HepG2 (cell line): ENCODE measurements around the gene ADGRV1. TPM values are rescaled to one million over a fixed set of nuclear protein-coding genes. Genes with fewer than 3 reads are reported as not detected.

Experiments
- ATAC-seq: fragments of 200-7000 bp; cut with Tn5 transposase; 3 replicates; pipeline ENCODE4 v1.9.1; 2020; ENCODE audit warnings: mild to moderate bottlenecking, moderate library complexity
- BruUV-seq: library from RNA; stranded (reverse); fragments of 400-500 nt; replicated peaks from 2 replicates; lab custom pipeline; 2021; lab: Mats Ljungman, UMichigan
- CTCF ChIA-PET: fragments of 300-600 bp; formaldehyde crosslinking; extraction: SDS; loops from one replicate; lab custom pipeline; 2021; ENCODE audit warnings: low total read pairs, inconsistent platforms, low intra/inter-chr PET ratio; lab: Yijun Ruan, JAX
- POLR2A ChIA-PET: fragments of 350-600 bp; sonication (Branson Sonifier 250); formaldehyde crosslinking; loops from one replicate; lab custom pipeline; 2020; ENCODE audit warnings: antibody characterized with exemption, inconsistent platforms; lab: Yijun Ruan, JAX
- DNase-seq: peaks from one replicate; pipeline ENCODE4 v3.0.0-alpha.2; 2015; ENCODE audit warnings: low spot score
- FAIRE-seq: peaks from 3 replicates; lab custom pipeline; 2011; peaks lifted over from hg19 to GRCh38; lab: Jason Lieb, UNC
- H2AFZ ChIP-seq: one replicate; pipeline ENCODE4 v1.6.1; 2011; ENCODE audit warnings: low read length, inconsistent platforms
- H3K27ac ChIP-seq: fragments of 300-600 bp; 3 replicates; pipeline ENCODE4 v1.8.0; 2011; ENCODE audit warnings: mixed run types, mild to moderate bottlenecking, mixed read lengths, low read length, inconsistent platforms; ENCODE audit not compliant: insufficient read depth; ENCODE audit errors: extremely low read length
- H3K27me3 ChIP-seq, 2 experiments: fragments of 200-600 bp in 1 of 2; 2 replicates in 1 of 2; 3 replicates in 1 of 2; pipeline versions ENCODE4 v1.6.0 to v1.8.0; 2011; ENCODE audit warnings: low read length in 2 of 2, mild to moderate bottlenecking in 2 of 2, moderate library complexity in 2 of 2, inconsistent platforms in 1 of 2; ENCODE audit not compliant: insufficient read depth in 2 of 2, control insufficient read depth in 1 of 2
- H3K36me3 ChIP-seq, 2 experiments: fragments of 200-600 bp in 1 of 2; replicated peaks in 1 of 2; 2 replicates in 1 of 2; 3 replicates in 1 of 2; pipeline versions ENCODE4 v1.5.1 to v1.8.0; 2011; ENCODE audit warnings: low read length in 2 of 2, inconsistent platforms in 1 of 2; ENCODE audit not compliant: insufficient read depth in 2 of 2, control insufficient read depth in 1 of 2
- H3K4me1 ChIP-seq: 2 replicates; pipeline ENCODE4 v1.5.1; 2012; ENCODE audit warnings: low read length, inconsistent platforms; ENCODE audit not compliant: insufficient read depth
- H3K4me2 ChIP-seq: 2 replicates; pipeline ENCODE4 v1.6.0; 2011; ENCODE audit warnings: low read depth, low read length, inconsistent platforms
- H3K4me3 ChIP-seq, 3 experiments: fragments of 200-600 bp in 1 of 3; sonication (generic), shearing (Covaris generic) in 1 of 3; replicated peaks in 1 of 3; 2 replicates each; pipeline ENCODE4 v1.5.1; 2011 to 2016; ENCODE audit warnings: low read length in 3 of 3, inconsistent platforms in 2 of 3, low read depth in 2 of 3, mild to moderate bottlenecking in 2 of 3, control low read depth in 1 of 3, mixed read lengths in 1 of 3; ENCODE audit not compliant: insufficient read depth in 1 of 3
- H3K79me2 ChIP-seq: one replicate; pipeline ENCODE4 v1.6.1; 2011; ENCODE audit warnings: low read length, inconsistent platforms; ENCODE audit not compliant: insufficient read depth
- H3K9ac ChIP-seq: 2 replicates; pipeline ENCODE4 v1.6.0; 2011; ENCODE audit warnings: mild to moderate bottlenecking, low read depth, low read length, inconsistent platforms; ENCODE audit not compliant: insufficient read depth
- H3K9me3 ChIP-seq: 2 replicates; pipeline ENCODE4 v1.5.1; 2012; ENCODE audit warnings: mild to moderate bottlenecking, low read length
- H4K20me1 ChIP-seq: 2 replicates; pipeline ENCODE4 v1.6.0; 2011; ENCODE audit warnings: inconsistent platforms, mild to moderate bottlenecking, low read length, moderate library complexity; ENCODE audit not compliant: insufficient read depth
- CHCHD3 ChIP-seq: sonication (generic); formaldehyde crosslinking; IDR thresholded peaks from 2 replicates; pipeline ENCODE4 v1.8.0; 2022; ENCODE audit warnings: mild to moderate bottlenecking, missing genetic modification reagents, moderate library complexity
- DR1 ChIP-seq: sonication (generic); formaldehyde crosslinking; IDR thresholded peaks from 2 replicates; pipeline ENCODE4 v1.8.0; 2021; ENCODE audit warnings: mild to moderate bottlenecking, missing genetic modification reagents, inconsistent platforms
- FOXP4 ChIP-seq: sonication (generic); formaldehyde crosslinking; IDR thresholded peaks from 2 replicates; pipeline ENCODE4 v1.4.0; 2020; ENCODE audit warnings: missing genetic modification reagents
- PBX2 ChIP-seq: IDR thresholded peaks from 2 replicates; pipeline ENCODE4 v1.6.1; 2016; ENCODE audit warnings: control low read depth
- POLR2A ChIP-seq, 2 experiments: IDR thresholded peaks; 2 replicates each; pipeline ENCODE4 v1.6.1; 2011; ENCODE audit warnings: low read depth in 2 of 2, low read length in 2 of 2, mild to moderate bottlenecking in 1 of 2, moderate library complexity in 1 of 2; ENCODE audit not compliant: insufficient read depth in 1 of 2
- SAP130 ChIP-seq: IDR thresholded peaks from 2 replicates; pipeline ENCODE4 v1.6.1; 2016; ENCODE audit warnings: low read depth
- SP1 ChIP-seq, 2 experiments: fragments of 450-650 bp in 1 of 2; sonication (generic) in 1 of 2; formaldehyde crosslinking in 1 of 2; IDR thresholded peaks; 2 replicates each; pipeline versions ENCODE4 v1.4.0 to v1.6.1; 2016 to 2020; ENCODE audit warnings: missing genetic modification reagents in 1 of 2
- YY1 ChIP-seq: IDR thresholded peaks from 2 replicates; pipeline ENCODE4 v1.6.1; 2011; ENCODE audit warnings: low read length, low read depth, moderate library complexity, mild to moderate bottlenecking; ENCODE audit not compliant: insufficient read depth, insufficient replicate concordance
- ZC3H13 ChIP-seq: sonication (generic); formaldehyde crosslinking; IDR thresholded peaks from 2 replicates; pipeline ENCODE4 v1.8.1; 2023; ENCODE audit warnings: mild to moderate bottlenecking, missing genetic modification reagents, moderate library complexity
- ZNF512 ChIP-seq: sonication (generic); formaldehyde crosslinking; IDR thresholded peaks from 2 replicates; pipeline ENCODE4 v1.4.0; 2020; ENCODE audit warnings: mild to moderate bottlenecking, missing genetic modification reagents
- ZNF547 ChIP-seq: sonication (generic); formaldehyde crosslinking; IDR thresholded peaks from 2 replicates; pipeline ENCODE4 v1.5.1; 2020; ENCODE audit warnings: mild to moderate bottlenecking, missing genetic modification reagents
- WGBS: methylation state at CpG from one replicate; pipeline ENCODE4 v1.1.6; 2017; ENCODE audit warnings: low lambda C conversion rate; 5-methylcytosine and 5-hydroxymethylcytosine counted together
- in situ Hi-C: cut with HindIII; loops from 2 replicates; pipeline ENCODE4 v1.10.0; 2017; ENCODE audit warnings: low pct_unique_long_range_greater_than_20kb; ENCODE audit not compliant: extremely low pct_ligation_motif_present
- intact Hi-C: fragments of 100-400 bp; cut with micrococcal nuclease; formaldehyde crosslinking; loops from one replicate; pipeline ENCODE4 v1.10.0; 2022; ENCODE audit not compliant: unreplicated experiment
- polyA plus RNA-seq, 8 experiments: library from polyadenylated mRNA; depleted of rRNA in 3 of 8; stranded (reverse) in 7 of 8; unstranded in 1 of 8; fragments of >200 nt; fragmentation: Illumina TruSeq in 4 of 8; extraction: Trizol in 4 of 8; gene quantifications; 2 replicates each; pipeline versions ENCODE4 v1.2.1 to v1.2.3, GENCODE V29; 2011 to 2016; ENCODE audit warnings: low read depth in 4 of 8, missing spikeins in 1 of 8, mixed read lengths in 1 of 8; ENCODE audit not compliant: insufficient read depth in 1 of 8
- total RNA-seq, 5 experiments: library from RNA; depleted of rRNA; stranded (reverse); fragments of >200 nt; fragmentation: Illumina TruSeq; extraction: Trizol; gene quantifications; 2 replicates each; pipeline ENCODE4 v1.2.3, GENCODE V29; 2016; ENCODE audit warnings: low read depth in 1 of 5
- TF ChIP-seq, protein P1 (sequence below): sonication (generic); formaldehyde crosslinking; IDR thresholded peaks from 2 replicates; pipeline ENCODE4 v1.4.0; 2020; ENCODE audit warnings: missing genetic modification reagents

The ADGRV1 gene
- total and polyA plus RNA-seq, 2 of the 13 experiments (the other 11 are each of a cell fraction or from before 2014, with no cell fraction given): 1.7 to 3.9 TPM

DNA sequence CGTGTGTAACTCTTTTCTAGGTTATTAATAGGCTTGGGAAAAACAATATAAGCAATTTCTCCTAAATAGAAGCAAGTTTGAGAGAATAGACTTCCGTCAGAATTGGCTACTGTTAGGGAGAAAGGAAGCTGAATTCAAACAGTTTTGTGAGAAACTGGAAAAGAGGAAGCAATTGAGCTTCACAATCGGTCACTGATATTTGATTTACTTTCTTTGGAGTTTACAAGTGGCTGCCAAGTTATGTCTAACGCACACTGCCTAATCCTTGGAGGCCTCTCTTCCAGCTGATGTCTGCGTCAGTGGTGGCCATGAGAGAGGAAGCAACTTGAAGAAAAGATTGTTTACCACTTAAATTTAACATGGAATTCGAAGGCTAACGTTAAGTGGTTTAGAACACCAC is 319.5 kb downstream of the ADGRV1 start (continued):
- TF ChIP-seq PBX2 (CRISPR knock-in tag): no peak
- TF ChIP-seq, protein P1, sequence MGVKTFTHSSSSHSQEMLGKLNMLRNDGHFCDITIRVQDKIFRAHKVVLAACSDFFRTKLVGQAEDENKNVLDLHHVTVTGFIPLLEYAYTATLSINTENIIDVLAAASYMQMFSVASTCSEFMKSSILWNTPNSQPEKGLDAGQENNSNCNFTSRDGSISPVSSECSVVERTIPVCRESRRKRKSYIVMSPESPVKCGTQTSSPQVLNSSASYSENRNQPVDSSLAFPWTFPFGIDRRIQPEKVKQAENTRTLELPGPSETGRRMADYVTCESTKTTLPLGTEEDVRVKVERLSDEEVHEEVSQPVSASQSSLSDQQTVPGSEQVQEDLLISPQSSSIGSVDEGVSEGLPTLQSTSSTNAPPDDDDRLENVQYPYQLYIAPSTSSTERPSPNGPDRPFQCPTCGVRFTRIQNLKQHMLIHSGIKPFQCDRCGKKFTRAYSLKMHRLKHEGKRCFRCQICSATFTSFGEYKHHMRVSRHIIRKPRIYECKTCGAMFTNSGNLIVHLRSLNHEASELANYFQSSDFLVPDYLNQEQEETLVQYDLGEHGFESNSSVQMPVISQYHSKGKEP (CRISPR knock-in tag): no peak
- no peak for TF ChIP-seq DR1
- no peak for TF ChIP-seq ZNF512 (CRISPR knock-in tag)
- TF ChIP-seq CHCHD3 (CRISPR knock-in tag): no peak

- no peaks in the 10 kb centered on the region for H4K20me1 ChIP-seq
- H3K4me2 ChIP-seq: no peak overlapping the region
- no peaks in the 10 kb centered on the region for H3K79me2 ChIP-seq
- CTCF ChIA-PET: no interaction called here
- WGBS: 78% methylated on average over 3 of the region's 3 CpGs
- H2AFZ ChIP-seq: peak overlapping the region; percentile 80
- no peak for DNase-seq
- H3K36me3 ChIP-seq: no peaks in the 10 kb centered on the region
- no peaks in the 10 kb centered on the region for H3K27me3 ChIP-seq
- no peak for ATAC-seq
- no TSS peak for BruUV-seq
- H3K27ac ChIP-seq: no peak overlapping the region
- no peak overlapping the region for H3K9ac ChIP-seq
- H3K4me3 ChIP-seq: no peak overlapping the region
- no peak for TF ChIP-seq POLR2A (IDR thresholded peaks at IDR 0.05; ENCODE audit: insufficient read depth in 1 of 2, low read depth in 2 of 2, low read length in 2 of 2)
- no peak for TF ChIP-seq SAP130 (CRISPR knock-in tag)
- no peak for TF ChIP-seq ZC3H13 (CRISPR knock-in tag)
- no peak for TF ChIP-seq SP1 (IDR thresholded peaks at IDR 0.05)
- TF ChIP-seq SP1 (CRISPR knock-in tag; IDR thresholded peaks at IDR 0.05): no peak
- no peak for TF ChIP-seq ZNF547 (CRISPR knock-in tag)
- TF ChIP-seq FOXP4: no peak
- no peak for TF ChIP-seq YY1
- POLR2A ChIA-PET: no interaction called here
- in situ Hi-C loops (no loop called here), intact Hi-C loops (no loop called here)
- FAIRE-seq: no peak
- H3K9me3 ChIP-seq: no peaks in the 10 kb centered on the region
- peaks cover 29% of the 10 kb centered on the region for H3K4me1 ChIP-seq
Observed at GRCh38 chr5:90878549-90879196, 320.1 kb downstream of the ADGRV1 start.
